HG02970 (cell line): ENCODE data around the gene RNASE8.
A peak's percentile ranks its signal among the peaks of the same experiment; 100 is the strongest.

ENCODE experiments used
- ATAC-seq: cut with Tn5 transposase; IDR thresholded peaks from one replicate; pipeline ENCODE4 v1.9.1; 2021; ENCODE audit warnings: mild to moderate bottlenecking, moderate library complexity, moderate number of reproducible peaks; ENCODE audit not compliant: unreplicated experiment, low FRiP score

Gene RNASE8

DNA sequence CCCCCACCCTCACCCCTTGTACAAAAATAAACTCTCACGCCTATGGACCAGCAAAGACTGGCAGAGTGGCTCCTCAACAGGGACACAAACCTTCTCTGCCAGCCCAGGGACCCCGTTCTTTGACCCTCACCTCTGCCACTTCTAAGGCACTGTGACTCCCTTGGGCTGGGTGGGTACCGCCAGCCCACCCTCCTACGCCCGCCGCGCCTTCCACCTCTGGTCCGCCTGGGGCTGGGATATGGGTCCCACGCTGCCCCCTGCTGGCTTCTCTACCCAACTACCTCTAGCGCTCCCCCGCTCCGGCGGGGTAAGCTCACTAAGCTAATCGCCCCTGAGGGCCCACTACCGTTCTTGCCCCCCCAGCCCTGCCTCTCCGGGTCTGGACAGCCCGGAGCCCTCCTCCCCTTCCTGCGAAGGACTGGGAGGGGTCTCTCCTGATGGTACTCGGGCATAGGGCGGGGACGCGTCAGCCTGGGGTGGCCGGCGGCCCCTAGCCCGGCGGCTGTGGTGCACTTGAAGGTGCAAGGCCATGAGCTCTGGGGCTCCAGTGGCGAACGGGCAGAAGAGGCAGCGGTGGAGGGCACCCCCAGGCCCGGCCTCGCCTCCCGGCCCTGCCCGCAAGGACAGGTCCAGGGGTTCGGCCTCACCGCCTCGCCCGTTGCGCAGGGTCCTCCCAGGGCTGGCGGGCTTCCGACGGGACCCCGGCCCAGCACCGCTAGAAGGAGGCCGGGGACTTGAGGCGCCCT lies 32.7 kb downstream of the RNASE8 start:
- no peak for ATAC-seq

DNA sequence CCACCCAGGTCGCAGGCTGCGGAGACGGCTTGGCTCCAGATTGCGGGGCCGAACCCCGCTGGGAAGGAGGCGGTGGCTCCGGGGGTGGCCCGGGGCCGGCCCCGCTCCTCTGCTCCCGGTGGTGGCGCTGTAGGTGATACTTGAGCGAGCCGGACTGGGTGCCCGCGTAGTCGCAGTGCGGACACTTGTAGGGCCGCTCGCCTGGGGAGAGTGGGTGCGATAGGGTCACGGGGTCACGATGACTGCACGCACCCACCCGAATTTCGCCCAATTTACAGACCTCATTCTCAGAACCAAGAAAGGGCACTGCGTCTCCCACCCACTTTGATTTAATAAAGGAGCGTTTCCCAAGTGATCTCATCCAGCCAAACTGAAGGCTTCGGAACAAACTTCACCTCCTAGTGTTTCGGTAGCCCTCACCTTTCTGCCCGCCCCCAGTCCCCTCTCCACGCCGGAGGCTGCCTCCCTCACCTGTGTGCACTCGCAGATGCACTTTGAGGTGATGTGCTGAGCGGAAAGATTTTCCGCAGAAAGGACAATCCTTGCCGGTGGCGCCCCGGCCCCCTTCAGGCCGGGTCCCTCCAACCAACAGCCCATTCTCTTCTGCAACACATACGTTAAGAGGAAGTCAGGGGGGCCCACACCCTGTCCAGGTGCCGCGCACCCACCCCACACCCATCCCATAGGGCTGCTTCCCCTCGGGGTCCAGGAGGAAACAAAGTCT lies 33.5 kb downstream of the RNASE8 start:
- ATAC-seq: no peak

DNA sequence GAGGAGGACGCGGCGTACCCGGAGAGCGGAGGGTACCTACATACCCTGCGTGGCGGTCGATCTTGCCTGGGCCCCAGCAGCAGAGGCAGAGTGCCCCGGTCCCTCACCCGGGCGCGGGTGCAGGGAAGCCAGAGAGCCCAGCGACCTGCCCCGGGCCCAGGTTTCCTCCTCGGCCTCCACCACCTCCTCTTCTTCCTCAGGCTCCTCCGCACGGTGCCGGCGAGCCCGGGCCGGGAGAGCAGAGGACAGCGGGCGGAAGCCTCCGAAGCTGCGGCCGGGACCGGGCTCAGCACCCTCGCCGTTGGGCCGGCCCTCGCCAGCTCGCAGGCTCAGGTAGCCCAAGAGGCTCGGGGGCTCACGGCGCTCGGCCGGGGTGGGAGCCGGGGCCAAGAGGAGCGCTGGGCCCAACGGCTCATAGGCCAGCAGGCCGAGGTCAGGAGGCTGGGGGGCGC lies 34.2 kb downstream of the RNASE8 start:
- ATAC-seq: no peak

DNA sequence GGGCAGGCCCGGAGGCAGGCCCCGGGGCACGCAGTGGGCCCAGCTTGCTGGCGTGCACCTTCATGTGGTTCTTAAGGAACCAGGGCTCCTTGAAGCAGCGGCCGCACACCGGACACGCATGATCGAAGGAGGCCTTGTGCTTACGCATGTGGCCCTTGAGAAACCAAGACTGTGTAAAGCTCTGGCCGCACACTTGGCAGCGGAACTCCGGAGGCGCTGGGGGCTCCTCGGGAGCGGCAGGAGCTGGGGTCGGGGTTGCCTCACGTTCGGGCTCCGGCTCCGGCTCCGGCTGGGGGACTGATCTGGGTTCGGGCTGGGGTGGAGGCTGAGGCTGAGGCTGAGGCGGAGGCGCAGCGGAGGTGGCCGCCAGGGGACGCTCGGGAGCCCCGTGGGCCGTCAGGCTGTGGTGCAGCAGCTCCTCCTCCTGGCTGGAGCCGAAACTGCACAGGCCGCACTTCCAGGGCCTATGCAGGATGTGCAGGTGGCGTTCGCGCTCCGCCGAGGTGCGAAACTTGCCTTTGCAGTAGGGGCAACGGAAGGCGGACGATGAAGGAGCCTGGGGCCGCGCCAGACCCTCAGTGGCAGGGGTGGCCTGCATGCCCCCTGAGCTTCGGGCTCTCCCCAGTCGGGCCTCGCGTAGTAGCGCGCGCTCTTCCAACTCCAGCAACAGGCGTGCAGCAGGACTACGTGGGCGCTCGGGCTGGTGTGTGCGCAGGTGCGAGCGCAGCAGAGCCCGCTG lies 34.8 kb downstream of the RNASE8 start:
- peak; percentile 77 for ATAC-seq

DNA sequence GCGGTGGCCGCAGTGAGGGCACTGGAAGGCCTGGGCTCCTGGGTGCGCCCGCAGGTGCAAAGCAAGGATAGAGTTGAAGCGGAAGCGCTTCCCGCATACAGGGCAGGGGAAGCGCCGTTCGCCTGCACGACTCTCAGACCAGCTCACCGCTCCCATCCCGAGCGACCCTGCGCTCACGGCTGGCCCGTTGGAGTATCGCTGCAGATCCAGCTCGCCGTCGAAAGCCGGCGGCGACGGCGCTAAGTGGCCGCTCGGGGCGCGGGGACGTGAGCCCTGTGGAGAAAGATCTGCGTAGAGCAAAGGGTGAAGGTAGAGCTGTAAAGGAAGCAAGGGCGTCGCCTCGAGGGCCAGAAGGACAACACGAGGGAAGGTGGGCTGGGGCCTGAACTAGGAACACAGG lies 35.4 kb downstream of the RNASE8 start:
- ATAC-seq: no peak

DNA sequence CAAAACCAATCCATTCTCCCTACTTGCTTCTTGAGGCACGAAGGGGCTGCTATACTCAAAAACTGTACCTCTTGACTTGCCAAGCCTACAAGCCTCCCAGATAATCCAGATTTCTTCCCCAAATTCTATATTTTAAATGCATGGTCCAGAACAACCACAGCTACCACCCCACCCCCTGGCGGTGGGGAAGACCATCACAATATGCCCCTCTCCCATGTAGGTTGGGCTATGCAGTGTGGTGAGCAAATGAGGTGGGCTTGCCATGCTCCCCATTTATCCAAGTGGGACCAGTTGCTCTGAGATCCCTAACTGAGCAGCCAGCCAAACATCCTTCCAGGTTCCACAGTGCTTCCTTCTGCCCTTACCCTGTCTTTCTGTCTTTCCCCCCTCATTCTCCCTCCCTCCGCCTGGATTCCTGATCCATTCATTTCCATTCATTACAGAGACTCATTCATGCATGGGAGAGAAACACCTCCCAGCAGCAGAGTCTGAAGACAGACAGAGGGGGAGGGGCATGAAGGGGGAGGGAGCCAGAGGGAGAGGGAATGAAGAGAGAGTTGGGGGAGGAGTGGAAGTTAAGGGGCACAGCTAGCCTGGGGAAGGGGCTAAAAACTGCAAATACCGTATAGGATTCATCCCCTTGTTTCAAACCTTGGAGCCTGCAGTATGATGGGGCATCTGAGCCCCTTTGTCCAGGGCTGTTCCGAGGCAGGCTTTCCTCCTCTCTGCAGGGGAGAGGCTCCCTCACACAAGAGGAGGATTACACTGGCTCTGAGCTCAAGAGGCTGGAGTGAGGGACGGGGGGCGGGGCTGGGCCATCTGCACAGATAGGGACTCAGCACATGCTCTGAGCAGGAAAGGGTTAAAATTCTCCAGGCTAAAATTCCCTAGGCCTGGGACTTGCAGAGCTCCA lies 36.4 kb downstream of the RNASE8 start:
- ATAC-seq: no peak

DNA sequence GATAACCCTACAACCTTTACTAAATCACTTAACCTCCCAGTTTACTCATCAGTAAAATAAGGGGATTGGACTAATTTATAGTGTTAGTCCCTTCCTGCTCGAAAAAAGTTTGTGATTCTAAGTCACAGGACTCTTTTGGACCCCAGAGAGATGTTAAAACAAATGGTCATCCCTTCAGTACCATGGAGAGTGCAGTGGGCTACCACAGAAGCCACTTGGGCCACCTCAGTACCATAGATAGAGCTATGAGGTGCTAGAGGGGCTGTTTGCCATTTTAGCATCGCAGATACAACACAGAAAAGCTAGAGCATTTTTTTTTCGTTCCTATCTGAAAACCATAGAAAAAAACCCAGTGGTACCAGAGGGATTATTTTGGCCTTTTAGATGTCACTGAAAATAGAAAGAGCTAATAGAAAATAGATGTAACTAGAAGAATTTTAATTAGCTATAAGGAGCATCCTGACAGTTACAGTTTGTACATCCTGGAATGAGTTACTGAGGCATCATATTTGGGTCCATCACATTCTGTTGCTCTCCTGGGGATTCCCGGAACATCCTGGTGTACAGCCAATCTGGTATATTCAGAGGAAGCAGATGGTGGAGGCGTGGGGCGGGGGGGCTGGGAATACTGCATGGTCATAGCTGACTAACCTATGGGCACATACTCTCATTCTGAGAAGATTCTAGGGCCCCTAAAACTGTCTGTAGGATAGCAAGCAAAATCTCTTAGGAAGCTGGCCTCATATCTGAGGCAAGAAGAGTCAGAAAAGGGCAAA lies 38.0 kb downstream of the RNASE8 start:
- ATAC-seq: no peak

DNA sequence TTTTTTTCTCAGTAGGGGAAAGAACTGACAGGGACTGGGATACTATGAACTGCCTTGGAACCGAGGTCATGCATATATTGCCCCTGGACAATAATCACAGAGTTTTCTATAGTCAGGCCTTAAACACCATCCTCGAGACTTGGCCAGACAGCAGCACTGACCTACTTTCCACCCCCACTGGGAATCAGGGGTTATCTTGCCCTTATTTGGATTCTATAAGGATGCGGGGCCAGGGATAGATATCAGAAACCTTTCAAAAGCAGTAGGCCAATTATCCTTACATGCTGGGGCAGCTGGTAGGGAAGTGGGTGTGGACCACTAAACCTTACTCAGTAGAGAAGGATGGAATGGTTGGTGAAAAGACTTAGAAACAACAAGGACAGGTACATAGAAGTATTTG lies 38.8 kb downstream of the RNASE8 start:
- no peak for ATAC-seq

DNA sequence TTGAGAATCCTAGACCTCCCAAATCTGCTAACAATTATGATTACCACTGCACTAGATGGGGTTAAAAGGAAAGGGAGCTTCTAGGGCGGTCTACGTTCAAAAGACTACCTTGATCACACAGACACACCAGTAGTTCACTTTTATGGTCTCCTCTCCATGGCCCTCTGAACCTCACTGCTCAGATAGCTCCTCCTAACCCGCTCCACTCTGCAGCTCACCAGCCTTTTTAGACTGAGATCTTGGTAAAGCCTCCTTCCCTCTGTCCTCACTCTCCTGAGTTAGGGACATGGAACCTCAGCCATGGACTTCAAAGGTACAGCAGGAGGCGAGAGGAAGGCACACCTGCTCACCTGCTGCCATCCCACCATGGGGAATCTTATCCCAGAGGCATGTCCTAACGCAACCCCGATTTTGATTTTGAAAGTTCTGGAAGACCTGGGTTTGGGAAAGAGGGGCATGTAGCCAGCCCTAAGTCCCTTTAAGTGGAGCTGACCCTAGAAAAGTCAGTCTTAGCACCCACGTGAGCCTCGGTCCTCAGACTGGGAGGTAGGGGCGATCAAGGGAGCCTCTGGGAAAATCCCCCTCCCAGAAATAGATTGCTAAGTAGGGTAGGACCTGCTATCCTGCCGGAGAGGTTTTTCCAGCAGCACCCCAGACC lies 39.5 kb downstream of the RNASE8 start:
- ATAC-seq: no peak

DNA sequence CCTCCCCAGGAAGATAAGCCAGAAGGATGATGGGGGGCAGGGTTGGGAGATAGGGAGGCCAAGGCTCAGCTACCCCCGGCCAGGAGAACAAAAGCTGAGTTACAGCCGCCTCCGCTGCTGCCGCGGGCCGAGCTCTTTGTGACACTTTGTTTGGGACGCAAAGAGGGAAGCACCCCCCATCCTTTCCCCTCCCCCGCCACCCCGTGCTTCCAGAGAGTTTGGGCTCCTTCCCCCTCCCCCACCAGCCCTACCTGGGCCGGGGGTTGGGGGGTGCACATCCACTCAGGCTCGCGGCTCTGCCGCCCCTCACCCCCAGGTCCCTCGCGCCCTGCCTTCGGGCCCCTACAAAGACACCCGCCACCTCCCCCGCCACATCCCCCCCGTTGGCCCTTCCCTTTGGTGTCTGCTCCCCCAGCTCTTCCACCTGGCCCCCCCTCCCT lies 40.0 kb downstream of the RNASE8 start:
- no peak for ATAC-seq

DNA sequence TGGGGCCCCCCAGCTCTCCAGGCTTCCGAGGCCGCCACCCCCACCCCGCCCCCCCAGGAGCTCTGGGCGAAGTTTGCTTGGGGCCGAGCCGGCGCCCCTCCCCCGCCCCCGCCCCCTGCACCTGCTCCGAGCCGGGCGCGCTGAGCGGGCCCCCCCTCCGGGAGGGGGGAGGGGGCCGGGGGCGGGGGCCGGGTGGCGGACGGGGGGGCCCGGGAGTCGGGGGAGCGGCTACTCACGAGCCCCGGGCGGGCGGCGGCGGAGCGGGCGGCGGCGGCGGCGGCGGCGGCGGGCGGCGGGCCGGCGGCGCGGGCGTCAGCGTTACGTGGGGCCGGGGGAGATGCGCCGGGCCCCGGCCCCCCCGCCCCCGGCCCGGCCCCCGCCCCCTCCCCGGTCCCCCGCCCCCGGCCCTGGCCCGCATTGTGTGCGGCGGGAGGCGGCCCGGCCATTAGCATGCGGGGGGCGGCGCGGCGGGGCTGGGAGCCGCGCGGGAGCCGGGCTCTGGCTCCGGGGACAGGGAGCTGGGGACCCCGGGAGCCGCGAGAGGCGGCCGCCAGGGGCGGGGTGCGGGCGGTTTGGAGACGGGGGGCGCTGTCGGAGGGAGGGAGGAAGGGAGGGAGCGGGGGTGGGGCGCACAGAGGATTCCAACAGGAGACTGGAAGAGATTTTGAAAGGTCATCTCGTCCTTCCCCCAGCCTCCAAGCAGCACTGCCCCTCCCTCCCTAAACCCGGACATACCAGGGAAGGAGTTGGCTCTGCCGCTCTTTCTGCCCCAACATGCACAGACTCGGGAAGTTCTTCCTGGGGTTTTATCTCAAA lies 40.7 kb downstream of the RNASE8 start, which contains the start of gene ZNF219:
Gene ZNF219 (minus strand): TSS at position 580 of the 816 bp plus-strand sequence. CDS start 5,064 bp downstream, outside the sequence.
- ATAC-seq: no peak

DNA sequence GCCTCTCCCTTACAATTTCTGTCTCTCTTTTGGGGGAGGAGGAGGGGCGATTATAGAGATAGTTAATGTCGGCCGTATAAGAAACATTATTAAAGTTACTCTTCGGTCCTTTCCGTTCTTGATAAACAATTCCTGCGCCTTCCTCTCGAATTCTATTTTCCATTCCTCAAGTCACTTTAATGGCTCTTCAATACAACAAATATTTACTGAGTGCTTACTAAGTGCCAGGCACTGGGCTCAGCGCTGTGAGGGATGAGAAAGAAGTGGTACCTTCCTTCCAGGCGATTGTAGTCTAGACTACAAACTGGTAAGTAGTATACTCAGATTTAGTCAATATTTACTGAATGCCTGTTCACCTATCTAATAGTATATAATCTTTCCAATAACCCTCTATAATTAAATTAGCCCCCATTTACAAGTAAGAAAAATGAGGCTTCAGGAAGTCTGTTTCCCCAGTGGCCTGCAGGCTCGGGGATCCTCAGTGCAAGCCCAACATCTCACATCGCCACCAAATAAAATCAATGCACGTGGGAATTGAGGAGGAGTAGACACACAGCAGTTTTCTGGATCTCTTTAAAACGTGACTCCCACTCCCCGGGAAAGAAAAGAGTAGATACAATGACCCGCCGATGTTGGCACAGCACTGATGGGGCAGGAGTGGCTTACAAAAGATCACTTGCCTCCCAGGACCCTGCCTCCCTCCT lies 41.4 kb downstream of the RNASE8 start:
- ATAC-seq: no peak

DNA sequence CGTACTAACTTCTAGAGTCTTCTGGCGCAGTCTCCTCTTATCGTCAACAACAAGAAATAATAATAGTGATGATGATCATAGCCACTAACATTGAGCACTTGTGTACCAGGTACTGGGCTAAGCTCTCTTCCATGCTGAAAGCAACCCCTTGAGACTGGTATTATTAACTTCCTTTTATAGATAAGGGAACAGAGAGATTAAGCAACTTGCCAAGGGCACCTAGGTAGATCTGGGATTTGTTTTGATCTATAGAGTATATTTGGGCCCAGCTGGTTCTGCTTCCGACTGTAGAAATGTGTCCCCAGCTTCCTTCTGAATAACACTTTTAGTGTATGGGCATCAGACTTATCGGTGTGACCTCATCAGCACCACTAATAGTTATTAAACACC lies 42.0 kb downstream of the RNASE8 start:
- no peak for ATAC-seq

DNA sequence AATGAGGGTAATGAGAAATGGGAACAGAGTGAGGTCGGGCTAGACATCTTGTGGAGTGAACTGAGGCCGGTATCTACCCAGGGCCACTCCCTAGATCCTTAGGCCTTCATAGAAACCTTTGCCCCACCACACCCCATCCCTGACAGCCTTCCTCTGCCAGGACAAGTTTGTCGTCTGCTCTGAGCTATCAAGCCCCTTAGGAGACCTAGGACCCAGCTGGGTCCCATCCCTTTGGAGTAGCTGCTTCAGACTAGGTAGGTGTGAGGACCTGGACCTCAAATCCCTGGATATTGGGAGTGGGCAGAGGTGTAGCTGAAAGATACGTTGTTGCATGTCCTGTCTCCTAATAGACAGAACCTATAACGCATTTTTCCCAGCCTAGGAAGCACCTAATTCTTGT lies 43.3 kb downstream of the RNASE8 start, which contains the start of gene TMEM253:
Gene TMEM253 (plus strand): TSS at position 136 of the 400 bp plus-strand sequence. CDS start 278 bp downstream, outside the sequence.
- no peak for ATAC-seq

DNA sequence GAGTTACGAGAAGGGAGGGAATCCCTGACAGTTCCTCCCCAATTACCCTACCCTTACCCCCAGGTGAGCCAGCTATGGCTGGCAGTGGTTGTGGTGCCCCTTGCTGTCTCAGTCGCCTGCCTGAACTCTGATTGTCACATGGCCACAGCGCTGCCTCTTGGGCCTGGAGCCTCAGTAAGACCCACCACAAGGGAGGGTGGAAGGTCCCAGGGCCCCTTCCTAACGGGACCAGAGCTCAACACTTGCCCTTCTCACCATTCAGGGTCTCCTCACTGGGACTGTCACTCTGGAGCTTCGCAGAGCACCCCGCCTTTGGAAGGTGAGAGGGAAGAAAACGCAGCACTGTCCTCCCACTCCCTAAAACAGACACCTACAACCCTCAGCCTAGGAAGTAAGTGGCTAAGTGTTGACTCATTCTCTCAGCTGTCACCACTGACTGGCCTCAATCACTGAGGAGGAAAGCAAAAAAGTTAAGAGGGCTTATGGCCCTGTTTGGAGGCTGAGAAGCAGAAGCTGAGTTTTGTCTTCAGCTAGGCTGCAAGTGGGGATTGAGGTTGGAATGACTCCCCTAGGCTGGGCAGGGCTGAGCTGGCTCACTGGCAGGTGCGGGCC lies 44.3 kb downstream of the RNASE8 start:
- ATAC-seq: no peak

DNA sequence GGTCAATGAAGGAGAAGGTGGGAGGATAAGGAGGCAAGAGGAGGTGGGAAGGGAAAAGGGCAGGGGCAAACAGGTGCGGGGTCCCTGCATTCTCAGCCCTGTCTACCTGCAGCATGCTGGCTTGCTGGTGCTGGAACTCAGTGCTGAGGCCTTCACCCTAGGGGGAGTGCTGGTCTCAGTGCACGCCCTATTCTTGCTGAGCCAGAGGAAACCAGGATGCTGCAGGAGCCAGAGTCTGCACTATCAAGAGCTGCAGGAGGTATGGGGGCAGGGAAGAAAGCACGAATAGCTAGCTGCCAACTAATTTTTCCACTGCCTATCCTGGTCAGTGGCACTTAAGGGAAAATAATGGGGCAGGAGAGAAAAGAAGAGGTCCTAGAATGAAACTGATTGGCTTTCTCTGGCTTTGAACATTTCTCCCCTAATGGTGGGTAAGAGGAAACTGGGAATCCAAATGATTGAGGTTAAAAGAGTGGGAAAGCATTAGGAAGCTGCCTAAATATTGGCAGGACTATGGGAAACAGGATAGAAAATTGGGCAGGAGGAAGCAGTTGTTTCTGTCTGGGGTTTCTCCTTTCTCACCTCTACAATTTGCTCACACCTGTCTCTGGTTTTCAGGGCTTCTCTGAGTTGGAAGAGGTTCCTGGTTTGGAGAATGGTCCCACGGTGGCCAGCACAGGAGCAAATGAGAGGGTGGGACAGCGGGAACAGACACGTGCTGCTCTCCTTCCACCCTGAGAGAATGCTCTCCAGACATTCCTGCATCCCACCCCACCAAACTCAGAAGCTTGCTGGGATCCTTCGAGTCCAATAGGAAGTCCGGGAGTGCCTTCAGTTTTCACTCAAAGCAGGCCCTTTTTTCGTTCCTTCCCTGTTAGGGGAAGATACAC lies 45.1 kb downstream of the RNASE8 start:
- no peak for ATAC-seq
